ENCODE measurements around the gene YAF2.

DNA sequence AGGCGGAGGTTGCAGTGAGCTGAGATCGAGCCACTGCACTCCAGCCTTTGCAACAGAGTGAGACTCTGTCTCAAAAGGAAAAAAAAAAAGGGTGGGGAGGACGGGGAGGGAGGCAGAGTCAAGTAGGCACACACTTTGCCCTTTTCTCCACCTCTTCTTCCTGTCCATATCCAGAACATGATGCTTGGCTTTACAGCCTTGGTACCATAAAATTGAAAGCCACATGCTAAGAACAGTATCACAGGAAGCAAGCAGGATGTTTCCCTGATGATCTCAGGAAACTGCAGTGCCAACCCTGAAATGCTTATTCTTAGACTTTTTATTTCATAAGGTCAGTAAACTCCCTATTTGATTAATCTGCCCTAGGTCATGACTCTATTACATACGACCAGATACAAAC lies 32.5 kb upstream of the YAF2 start:
- TF ChIP-seq POLR2A (IDR thresholded peaks at IDR 0.05) = no peak
- TF ChIP-seq, protein P1, sequence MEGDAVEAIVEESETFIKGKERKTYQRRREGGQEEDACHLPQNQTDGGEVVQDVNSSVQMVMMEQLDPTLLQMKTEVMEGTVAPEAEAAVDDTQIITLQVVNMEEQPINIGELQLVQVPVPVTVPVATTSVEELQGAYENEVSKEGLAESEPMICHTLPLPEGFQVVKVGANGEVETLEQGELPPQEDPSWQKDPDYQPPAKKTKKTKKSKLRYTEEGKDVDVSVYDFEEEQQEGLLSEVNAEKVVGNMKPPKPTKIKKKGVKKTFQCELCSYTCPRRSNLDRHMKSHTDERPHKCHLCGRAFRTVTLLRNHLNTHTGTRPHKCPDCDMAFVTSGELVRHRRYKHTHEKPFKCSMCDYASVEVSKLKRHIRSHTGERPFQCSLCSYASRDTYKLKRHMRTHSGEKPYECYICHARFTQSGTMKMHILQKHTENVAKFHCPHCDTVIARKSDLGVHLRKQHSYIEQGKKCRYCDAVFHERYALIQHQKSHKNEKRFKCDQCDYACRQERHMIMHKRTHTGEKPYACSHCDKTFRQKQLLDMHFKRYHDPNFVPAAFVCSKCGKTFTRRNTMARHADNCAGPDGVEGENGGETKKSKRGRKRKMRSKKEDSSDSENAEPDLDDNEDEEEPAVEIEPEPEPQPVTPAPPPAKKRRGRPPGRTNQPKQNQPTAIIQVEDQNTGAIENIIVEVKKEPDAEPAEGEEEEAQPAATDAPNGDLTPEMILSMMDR (IDR thresholded peaks at IDR 0.05) = no peak
- TF ChIP-seq POLR2AphosphoS5 (IDR thresholded peaks at IDR 0.05) = no peak
- no peak for TF ChIP-seq EP300 (IDR thresholded peaks at IDR 0.05)

All from suprapubic skin (tissue), 4 donors.